ENCODE data around the gene ZBED1.

Gene ZBED1

GRCh38 chrX:2451501-2452316 lies 49.1 kb downstream of the ZBED1 start:
- peak; percentile 76 for FAIRE-seq

DNA sequence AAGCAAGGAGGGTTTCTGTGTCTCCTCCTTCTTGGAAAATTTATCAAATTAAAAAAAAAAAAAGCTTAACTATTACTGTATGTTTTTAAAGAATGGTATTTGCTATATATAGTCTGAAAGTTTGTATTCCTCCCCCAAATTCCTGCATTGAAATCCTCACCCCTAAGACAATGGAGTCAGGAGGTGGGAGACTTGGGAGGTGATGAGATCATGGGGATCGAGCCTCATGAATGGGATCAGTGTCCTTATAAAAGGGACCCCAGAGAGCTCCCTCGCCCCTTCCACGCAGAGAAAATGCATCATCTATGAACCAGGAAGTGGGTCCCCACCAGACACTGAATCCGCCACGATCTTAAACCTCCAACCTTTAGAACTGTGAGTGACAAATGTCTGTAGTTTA lies 50.1 kb downstream of the ZBED1 start:
- FAIRE-seq, result no peak

DNA sequence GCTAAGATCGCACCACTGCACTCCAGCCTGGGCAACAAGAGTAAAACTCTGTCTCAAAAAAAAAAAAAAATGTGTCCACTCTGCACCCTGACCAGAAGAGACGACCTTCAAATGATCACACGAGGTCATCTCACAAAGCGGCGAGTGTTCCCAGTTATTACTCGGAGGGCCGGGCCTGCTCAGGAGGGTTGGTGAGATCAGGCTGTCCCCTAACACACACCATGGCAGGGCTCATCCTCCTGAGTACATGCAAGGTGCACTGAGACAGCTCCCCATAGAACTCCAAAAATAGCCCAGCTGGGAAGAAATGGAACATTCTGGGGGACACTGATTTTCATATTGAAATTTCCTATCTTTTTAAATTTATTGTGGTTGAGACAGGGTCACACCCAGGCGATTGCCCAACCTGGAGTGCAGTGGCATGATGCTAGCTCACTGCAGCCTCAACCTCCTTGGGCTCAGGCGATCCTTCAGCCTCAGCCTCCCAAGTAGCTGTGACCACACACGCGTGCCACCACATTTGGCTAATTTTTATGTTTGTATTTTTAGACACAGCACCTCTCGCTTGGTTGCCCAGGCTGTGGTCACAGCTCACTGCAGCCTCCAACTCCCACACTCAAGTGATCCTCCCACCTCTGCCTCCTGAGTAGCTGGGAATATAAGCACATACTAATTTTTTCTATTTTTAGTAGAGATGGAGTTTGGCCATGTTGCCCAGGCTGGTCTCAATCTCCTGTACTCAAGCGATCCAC lies 51.5 kb downstream of the ZBED1 start:
- no peak for FAIRE-seq

GRCh38 chrX:2447484-2447883 lies 53.3 kb downstream of the ZBED1 start:
- FAIRE-seq, result no peak

- no peak for FAIRE-seq
Measured at GRCh38 chrX:2446815-2447214, 54.0 kb downstream of the ZBED1 start.

- no peak for FAIRE-seq
Measured at GRCh38 chrX:2445662-2446623, 54.8 kb downstream of the ZBED1 start.

DNA sequence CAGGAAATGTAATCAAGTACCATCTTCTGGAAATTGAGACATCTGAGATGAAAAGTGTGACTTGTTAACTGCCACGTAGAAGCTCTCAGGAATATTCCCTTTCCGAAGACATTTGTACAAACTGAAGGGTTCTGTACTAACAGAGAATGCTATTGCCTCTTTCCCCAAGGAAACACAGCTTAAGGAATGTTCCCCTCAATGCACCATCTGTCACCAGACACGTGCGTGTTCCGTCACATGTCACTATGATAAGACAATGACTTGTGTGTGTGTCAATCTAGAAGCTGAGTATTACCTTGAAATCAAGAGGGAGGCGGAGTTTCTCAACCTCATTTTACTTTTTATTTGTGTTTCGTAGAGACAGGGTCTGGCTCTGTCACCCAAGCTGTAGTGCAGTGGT lies 58.1 kb downstream of the ZBED1 start:
- no peak for FAIRE-seq

- FAIRE-seq, result no peak
Measured at GRCh38 chrX:2441466-2441865, 59.3 kb downstream of the ZBED1 start.

- no peak for FAIRE-seq
Measured at GRCh38 chrX:2439613-2440012, 61.2 kb downstream of the ZBED1 start.
